ENCODE results near the gene KIF3A. TPM values are rescaled to one million over a fixed set of nuclear protein-coding genes. Genes with fewer than 3 reads are reported as not detected.

The KIF3A gene
- total RNA-seq, 1 experiment from 2014 or later, result 12.7 TPM

DNA sequence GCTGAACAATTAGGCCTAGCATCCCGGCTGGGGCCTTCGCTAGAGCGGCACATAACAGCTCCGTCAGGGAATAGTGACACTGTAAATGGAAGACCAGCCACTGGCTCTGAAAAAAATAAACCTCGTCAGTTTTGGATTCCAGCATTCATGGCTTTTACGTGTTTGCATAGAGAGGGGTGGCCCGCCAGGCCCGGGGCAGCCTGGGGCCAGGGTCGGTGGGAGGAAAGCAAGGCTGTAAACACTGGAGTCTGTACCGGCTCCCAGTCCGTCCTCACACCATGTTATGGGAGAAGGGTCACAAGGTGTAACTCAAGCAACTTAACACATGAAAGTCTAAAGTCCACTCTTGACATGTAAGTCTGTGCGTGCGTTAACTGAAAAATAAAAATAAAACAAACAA, 21.1 kb upstream of the KIF3A start:
- Histone ChIP-seq H3K27me3 (ENCODE audit: insufficient read depth, low read length) (no peaks in the 10 kb centered on the region), H3K36me3 (ENCODE audit: control insufficient read depth in 1 of 2, insufficient read depth in 2 of 2, low read length in 2 of 2) (peaks cover 5 to 7% of the 10 kb centered on the region in 2 experiments; a peak in 1 of 4 replicates), H2AFZ (ENCODE audit: low read depth, low read length, poor library complexity, severe bottlenecking) (no peak overlapping the region), H3K4me2 (ENCODE audit: low read length) (no peak overlapping the region), H3K9me2 (ENCODE audit: insufficient read depth) (no peaks in the 10 kb centered on the region), H3K79me2 (ENCODE audit: insufficient read depth, low read length) (no peaks in the 10 kb centered on the region), H3K4me1 (ENCODE audit: control insufficient read depth in 1 of 2, insufficient read depth in 2 of 2, low read length in 2 of 2) (no peaks in the 10 kb centered on the region), H3K9ac (ENCODE audit: low read length) (no peak overlapping the region), H4K20me1 (ENCODE audit: insufficient read depth) (no peaks in the 10 kb centered on the region), H3K27ac (ENCODE audit: low read depth, low read length) (no peak overlapping the region), H3K4me3 (replicated peaks in 1 of 2; ENCODE audit: low read depth in 1 of 2, low read length in 2 of 2) (no peak overlapping the region), H3K9me3 (ENCODE audit: control insufficient read depth in 1 of 2, insufficient read depth in 1 of 2, low read depth in 1 of 2, low read length in 2 of 2) (no peaks in the 10 kb centered on the region)
- BruUV-seq (replicated peaks), result no TSS peak
- intact Hi-C loops (cut with micrococcal nuclease), result no loop called here
- TF ChIP-seq YY1 (IDR thresholded peaks at IDR 0.05; ENCODE audit: extremely low read depth, insufficient replicate concordance, low read depth, low read length), result no peak
- no peak for TF ChIP-seq SIN3A (IDR thresholded peaks at IDR 0.05; ENCODE audit: low read depth)
- no peak for TF ChIP-seq SP1 (IDR thresholded peaks at IDR 0.05; ENCODE audit: low read depth)
- TF ChIP-seq, protein P1, sequence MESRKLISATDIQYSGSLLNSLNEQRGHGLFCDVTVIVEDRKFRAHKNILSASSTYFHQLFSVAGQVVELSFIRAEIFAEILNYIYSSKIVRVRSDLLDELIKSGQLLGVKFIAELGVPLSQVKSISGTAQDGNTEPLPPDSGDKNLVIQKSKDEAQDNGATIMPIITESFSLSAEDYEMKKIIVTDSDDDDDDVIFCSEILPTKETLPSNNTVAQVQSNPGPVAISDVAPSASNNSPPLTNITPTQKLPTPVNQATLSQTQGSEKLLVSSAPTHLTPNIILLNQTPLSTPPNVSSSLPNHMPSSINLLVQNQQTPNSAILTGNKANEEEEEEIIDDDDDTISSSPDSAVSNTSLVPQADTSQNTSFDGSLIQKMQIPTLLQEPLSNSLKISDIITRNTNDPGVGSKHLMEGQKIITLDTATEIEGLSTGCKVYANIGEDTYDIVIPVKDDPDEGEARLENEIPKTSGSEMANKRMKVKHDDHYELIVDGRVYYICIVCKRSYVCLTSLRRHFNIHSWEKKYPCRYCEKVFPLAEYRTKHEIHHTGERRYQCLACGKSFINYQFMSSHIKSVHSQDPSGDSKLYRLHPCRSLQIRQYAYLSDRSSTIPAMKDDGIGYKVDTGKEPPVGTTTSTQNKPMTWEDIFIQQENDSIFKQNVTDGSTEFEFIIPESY (IDR thresholded peaks at IDR 0.05; ENCODE audit: extremely low read depth, insufficient replicate concordance, low read length), result no peak
- no peak for TF ChIP-seq CEBPB (IDR thresholded peaks at IDR 0.05; ENCODE audit: low read depth)
- TF ChIP-seq RAD21 (IDR thresholded peaks at IDR 0.05; ENCODE audit: low read depth), result no peak
- no peak for TF ChIP-seq FOSL1 (IDR thresholded peaks at IDR 0.05; ENCODE audit: low read depth)
- no peak for TF ChIP-seq EGR1 (IDR thresholded peaks at IDR 0.05; ENCODE audit: low read depth)
- no peak for TF ChIP-seq POLR2A (IDR thresholded peaks at IDR 0.05; ENCODE audit: borderline replicate concordance, extremely low read depth, insufficient read depth, insufficient read length)
- TF ChIP-seq TCF7L2 (IDR thresholded peaks at IDR 0.05; ENCODE audit: borderline replicate concordance, extremely low read depth, insufficient read depth, insufficient read length), result no peak
- TF ChIP-seq, protein P2, sequence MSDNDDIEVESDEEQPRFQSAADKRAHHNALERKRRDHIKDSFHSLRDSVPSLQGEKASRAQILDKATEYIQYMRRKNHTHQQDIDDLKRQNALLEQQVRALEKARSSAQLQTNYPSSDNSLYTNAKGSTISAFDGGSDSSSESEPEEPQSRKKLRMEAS (IDR thresholded peaks at IDR 0.05), result no peak
- TF ChIP-seq ZNF274 (IDR thresholded peaks at IDR 0.05; ENCODE audit: low read depth, low read length), result no peak
- TF ChIP-seq EZH2 (IDR thresholded peaks at IDR 0.05), result no peak
- TF ChIP-seq, protein P3, sequence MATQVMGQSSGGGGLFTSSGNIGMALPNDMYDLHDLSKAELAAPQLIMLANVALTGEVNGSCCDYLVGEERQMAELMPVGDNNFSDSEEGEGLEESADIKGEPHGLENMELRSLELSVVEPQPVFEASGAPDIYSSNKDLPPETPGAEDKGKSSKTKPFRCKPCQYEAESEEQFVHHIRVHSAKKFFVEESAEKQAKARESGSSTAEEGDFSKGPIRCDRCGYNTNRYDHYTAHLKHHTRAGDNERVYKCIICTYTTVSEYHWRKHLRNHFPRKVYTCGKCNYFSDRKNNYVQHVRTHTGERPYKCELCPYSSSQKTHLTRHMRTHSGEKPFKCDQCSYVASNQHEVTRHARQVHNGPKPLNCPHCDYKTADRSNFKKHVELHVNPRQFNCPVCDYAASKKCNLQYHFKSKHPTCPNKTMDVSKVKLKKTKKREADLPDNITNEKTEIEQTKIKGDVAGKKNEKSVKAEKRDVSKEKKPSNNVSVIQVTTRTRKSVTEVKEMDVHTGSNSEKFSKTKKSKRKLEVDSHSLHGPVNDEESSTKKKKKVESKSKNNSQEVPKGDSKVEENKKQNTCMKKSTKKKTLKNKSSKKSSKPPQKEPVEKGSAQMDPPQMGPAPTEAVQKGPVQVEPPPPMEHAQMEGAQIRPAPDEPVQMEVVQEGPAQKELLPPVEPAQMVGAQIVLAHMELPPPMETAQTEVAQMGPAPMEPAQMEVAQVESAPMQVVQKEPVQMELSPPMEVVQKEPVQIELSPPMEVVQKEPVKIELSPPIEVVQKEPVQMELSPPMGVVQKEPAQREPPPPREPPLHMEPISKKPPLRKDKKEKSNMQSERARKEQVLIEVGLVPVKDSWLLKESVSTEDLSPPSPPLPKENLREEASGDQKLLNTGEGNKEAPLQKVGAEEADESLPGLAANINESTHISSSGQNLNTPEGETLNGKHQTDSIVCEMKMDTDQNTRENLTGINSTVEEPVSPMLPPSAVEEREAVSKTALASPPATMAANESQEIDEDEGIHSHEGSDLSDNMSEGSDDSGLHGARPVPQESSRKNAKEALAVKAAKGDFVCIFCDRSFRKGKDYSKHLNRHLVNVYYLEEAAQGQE (IDR thresholded peaks at IDR 0.05; ENCODE audit: low read depth), result no peak
- TF ChIP-seq, protein P4, sequence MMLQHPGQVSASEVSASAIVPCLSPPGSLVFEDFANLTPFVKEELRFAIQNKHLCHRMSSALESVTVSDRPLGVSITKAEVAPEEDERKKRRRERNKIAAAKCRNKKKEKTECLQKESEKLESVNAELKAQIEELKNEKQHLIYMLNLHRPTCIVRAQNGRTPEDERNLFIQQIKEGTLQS (IDR thresholded peaks at IDR 0.05), result no peak
- no peak for TF ChIP-seq SRF (IDR thresholded peaks at IDR 0.05; ENCODE audit: low read depth)
- no peak for TF ChIP-seq JUND (IDR thresholded peaks at IDR 0.05)
- ChIA-PET CTCF (no interaction called here), RAD21 (ENCODE audit: low non-redundant PET in 1 of 2, low total read pairs in 2 of 2, uncharacterized antibody in 2 of 2, unreplicated experiment in 2 of 2) (no interaction called here), POLR2A (no interaction called here)
- no peak for DNase-seq (ENCODE audit: low read depth, low spot score)
- no peak for ATAC-seq
